ENCODE measurements around the gene FOXN3. TPM values are rescaled to one million over a fixed set of nuclear protein-coding genes. Genes with fewer than 3 reads are reported as not detected.
A peak's percentile ranks its signal among the peaks of the same experiment; 100 is the strongest.

The FOXN3 gene
- polyA plus RNA-seq, 3 donors = 38.7 to 57.4 (median 42.0) TPM

- Histone ChIP-seq H4K20me1 (ENCODE audit: insufficient read depth, low read length) (peaks cover 66% of the 10 kb centered on the region), H3K9ac (ENCODE audit: insufficient read depth, low read length, poor library complexity, severe bottlenecking) (no peak overlapping the region), H3K4me2 (replicated peaks; ENCODE audit: extremely low read depth, low read length, poor library complexity, severe bottlenecking) (no peak overlapping the region), H2AFZ (ENCODE audit: insufficient read depth, low read depth, low read length, poor library complexity, severe bottlenecking) (no peak overlapping the region), H3K36me3 (replicated peaks in 1 of 2; ENCODE audit: control insufficient read depth in 1 of 2, insufficient read depth in 2 of 2, low read length in 2 of 2) (peaks cover 18 to 25% of the 10 kb centered on the region in 2 donors), H3K27ac (ENCODE audit: low read depth in 1 of 2, low read length in 2 of 2) (no peak overlapping the region), H3K9me3 (replicated peaks in 1 of 2; ENCODE audit: control insufficient read depth in 1 of 2, insufficient read depth in 1 of 2, low read length in 2 of 2) (no peaks in the 10 kb centered on the region), H3K79me2 (ENCODE audit: insufficient read depth, low read length) (peaks cover 96% of the 10 kb centered on the region), H3K4me3 (replicated peaks in 1 of 3; ENCODE audit: low read depth in 2 of 3, low read length in 3 of 3) (no peak overlapping the region), H3K4me1 (ENCODE audit: control insufficient read depth in 1 of 2, insufficient read depth in 2 of 2, low read length in 2 of 2) (peaks cover 41 to 50% of the 10 kb centered on the region in 2 donors), H3K27me3 (ENCODE audit: control insufficient read depth in 2 of 2, insufficient read depth in 2 of 2, low read length in 2 of 2) (no peaks in the 10 kb centered on the region)
- H3K27ac Mint-ChIP-seq = peak overlapping the region in 5 of 7 donors; percentile 14 to 60 (median 44)
- peaks cover 21 to 32% of the 10 kb centered on the region in 2 donors for H3K36me3 Mint-ChIP-seq
- no peak for DNase-seq
- no peaks in the 10 kb centered on the region for H3K27me3 Mint-ChIP-seq (ENCODE audit: low read depth in 3 of 3)
- peaks cover 49% of the 10 kb centered on the region for H3K4me1 Mint-ChIP-seq
- no peak overlapping the region for H3K4me3 Mint-ChIP-seq
- H3K9me3 Mint-ChIP-seq = no peaks in the 10 kb centered on the region
- no peak for TF ChIP-seq CTCF (IDR thresholded peaks at IDR 0.05)
- intact Hi-C loops (cut with micrococcal nuclease) = no loop called here
- 100% methylated on average over 1 of the region's 6 CpGs for WGBS (ENCODE audit: insufficient coverage)
Measured at GRCh38 chr14:89352976-89353765, 63.9 kb downstream of the FOXN3 start.

- 35% methylated on average over 4 of the region's 15 CpGs for WGBS (ENCODE audit: insufficient coverage)
- TF ChIP-seq CTCF (IDR thresholded peaks at IDR 0.05) = no peak
- DNase-seq = no peak
- peak overlapping the region in 1 of 2 donors; percentile 70 for H3K27ac ChIP-seq (ENCODE audit: low read depth in 1 of 2, low read length in 2 of 2)
- peak overlapping the region in 2 of 3 experiments; percentile 5 to 18 for H3K4me3 ChIP-seq (replicated peaks in 1 of 3; ENCODE audit: low read depth in 2 of 3, low read length in 3 of 3)
- peak overlapping the region; percentile 57 for H3K4me2 ChIP-seq (replicated peaks; ENCODE audit: extremely low read depth, low read length, poor library complexity, severe bottlenecking)
- H2AFZ ChIP-seq (ENCODE audit: insufficient read depth, low read depth, low read length, poor library complexity, severe bottlenecking) = peak overlapping the region; percentile 9
- no peaks in the 10 kb centered on the region for H3K9me3 ChIP-seq (replicated peaks in 1 of 2; ENCODE audit: control insufficient read depth in 1 of 2, insufficient read depth in 1 of 2, low read length in 2 of 2)
- intact Hi-C loops (cut with micrococcal nuclease) = no loop called here
- H4K20me1 ChIP-seq (ENCODE audit: insufficient read depth, low read length) = peaks cover 71% of the 10 kb centered on the region
- Mint-ChIP-seq H3K4me3 (peak overlapping the region; percentile 53 to 78), H3K27me3 (ENCODE audit: low read depth in 3 of 3) (no peaks in the 10 kb centered on the region), H3K9me3 (peaks cover 0 to 5% (median 0%) of the 10 kb centered on the region in 7 donors), H3K4me1 (peaks cover 36% of the 10 kb centered on the region), H3K36me3 (peaks cover 34 to 46% of the 10 kb centered on the region in 2 donors), H3K27ac (peak overlapping the region; percentile 58 to 92 (median 83))
- H3K4me1 ChIP-seq (ENCODE audit: control insufficient read depth in 1 of 2, insufficient read depth in 2 of 2, low read length in 2 of 2) = peaks cover 28 to 36% of the 10 kb centered on the region in 2 donors
- H3K79me2 ChIP-seq (ENCODE audit: insufficient read depth, low read length) = peaks cover 98% of the 10 kb centered on the region
- no peaks in the 10 kb centered on the region for H3K27me3 ChIP-seq (ENCODE audit: control insufficient read depth in 2 of 2, insufficient read depth in 2 of 2, low read length in 2 of 2)
- H3K9ac ChIP-seq (ENCODE audit: insufficient read depth, low read length, poor library complexity, severe bottlenecking) = peak overlapping the region; percentile 7
- H3K36me3 ChIP-seq (replicated peaks in 1 of 2; ENCODE audit: control insufficient read depth in 1 of 2, insufficient read depth in 2 of 2, low read length in 2 of 2) = peaks cover 23 to 39% of the 10 kb centered on the region in 2 donors
Measured at GRCh38 chr14:89351516-89352404, 65.3 kb downstream of the FOXN3 start.

Measured in CD14-positive monocyte (primary cell).